H1 (cell line): Measurements from ENCODE around the gene TSC22D3. TPM values are rescaled to one million over a fixed set of nuclear protein-coding genes. Genes with fewer than 3 reads are reported as not detected.

Source experiments
- CTCF ChIA-PET: fragments of 300-600 bp; sonication (Branson Sonifier 250); formaldehyde crosslinking; loops from one replicate; lab custom pipeline; 2021; ENCODE audit not compliant: partially characterized antibody; lab: Charles Lee
- POLR2A ChIA-PET: fragments of 300-600 bp; sonication (Branson Sonifier 250); formaldehyde crosslinking; loops from one replicate; lab custom pipeline; 2021; ENCODE audit warnings: inconsistent platforms; ENCODE audit not compliant: partially characterized antibody; lab: Charles Lee
- DNase-seq, 2 experiments: peaks; one replicate each; pipeline versions ENCODE4 v3.0.0 to v3.0.0-alpha.2; 2010 to 2022; ENCODE audit warnings: low spot score in 2 of 2, low read depth in 1 of 2, mixed read lengths in 1 of 2
- FAIRE-seq: peaks from 2 replicates; lab custom pipeline; 2011; peaks lifted over from hg19 to GRCh38; lab: Jason Lieb, UNC
- H2AFZ ChIP-seq: 2 replicates; pipeline ENCODE4 v1.8.1; 2012; ENCODE audit warnings: low read length, inconsistent platforms
- H2AK5ac ChIP-seq: 2 replicates; pipeline ENCODE4 v1.6.1; 2013; ENCODE audit warnings: low read depth, low read length
- H2BK120ac ChIP-seq: replicated peaks from 2 replicates; pipeline ENCODE3; 2013; ENCODE audit warnings: low read depth, low read length, inconsistent platforms
- H2BK12ac ChIP-seq: 2 replicates; pipeline ENCODE4 v1.6.1; 2013; ENCODE audit warnings: low read depth, low read length
- H2BK15ac ChIP-seq: 2 replicates; pipeline ENCODE4 v1.6.1; 2013; ENCODE audit warnings: low read length
- H2BK20ac ChIP-seq: 2 replicates; pipeline ENCODE4 v1.6.1; 2013; ENCODE audit warnings: low read length
- H2BK5ac ChIP-seq: 2 replicates; pipeline ENCODE4 v1.6.1; 2013; ENCODE audit warnings: low read depth, low read length
- H3K14ac ChIP-seq: 2 replicates; pipeline ENCODE4 v1.6.1; 2013; ENCODE audit warnings: inconsistent platforms; ENCODE audit not compliant: insufficient read length
- H3K18ac ChIP-seq: 2 replicates; pipeline ENCODE4 v1.6.1; 2013; ENCODE audit warnings: low read length; ENCODE audit errors: extremely low read depth
- H3K23ac ChIP-seq: 2 replicates; pipeline ENCODE4 v1.6.1; 2013; ENCODE audit warnings: inconsistent platforms; ENCODE audit not compliant: insufficient read length
- H3K23me2 ChIP-seq: 2 replicates; pipeline ENCODE4 v1.6.1; 2013; ENCODE audit warnings: low read depth, low read length
- H3K27ac ChIP-seq: 2 replicates; pipeline ENCODE4 v1.6.1; 2011; ENCODE audit warnings: low read depth, low read length, inconsistent platforms
- H3K27me3 ChIP-seq, 4 experiments: replicated peaks in 1 of 4; 1 replicate in 1 of 4; 2 replicates in 3 of 4; pipeline versions ENCODE4 v1.6.1 to v1.8.1; 2011 to 2013; ENCODE audit warnings: low read length in 3 of 4, mild to moderate bottlenecking in 3 of 4, inconsistent platforms in 2 of 4, mixed read lengths in 2 of 4, moderate library complexity in 1 of 4; ENCODE audit not compliant: control insufficient read depth in 3 of 4, insufficient read depth in 3 of 4; ENCODE audit errors: extremely low read depth in 1 of 4
- H3K36me3 ChIP-seq, 4 experiments: 2 replicates each; pipeline versions ENCODE4 v1.6.1 to v1.8.1; 2011 to 2013; ENCODE audit warnings: mild to moderate bottlenecking in 4 of 4, low read length in 3 of 4, moderate library complexity in 2 of 4, control low read depth in 1 of 4, inconsistent platforms in 1 of 4; ENCODE audit not compliant: insufficient read depth in 4 of 4, control insufficient read depth in 2 of 4
- H3K4ac ChIP-seq: replicated peaks from 2 replicates; pipeline ENCODE3; 2013; ENCODE audit warnings: low read length, low read depth, mixed read lengths, inconsistent platforms; ENCODE audit not compliant: insufficient read length
- H3K4me1 ChIP-seq, 4 experiments: replicated peaks in 1 of 4; 1 replicate in 1 of 4; 2 replicates in 3 of 4; pipeline versions ENCODE4 v1.6.1 to v1.8.1; 2011 to 2013; ENCODE audit warnings: low read length in 3 of 4, inconsistent platforms in 2 of 4, mixed read lengths in 1 of 4; ENCODE audit not compliant: insufficient read depth in 4 of 4, control insufficient read depth in 3 of 4
- H3K4me2 ChIP-seq, 2 experiments: 2 replicates each; pipeline versions ENCODE4 v1.6.1 to v1.8.1; 2011 to 2013; ENCODE audit warnings: low read depth in 2 of 2, low read length in 2 of 2, control low read depth in 1 of 2, inconsistent platforms in 1 of 2, mild to moderate bottlenecking in 1 of 2; ENCODE audit not compliant: insufficient read depth in 1 of 2
- H3K4me3 ChIP-seq, 4 experiments: fragments of 200-600, 300-600 bp in 1 of 4; sonication (generic), shearing (Covaris generic), sonication (Bioruptor Twin) in 1 of 4; 2 replicates each; pipeline versions ENCODE4 v1.5.1 to v1.8.1; 2011 to 2016; ENCODE audit warnings: low read length in 4 of 4, low read depth in 3 of 4, control low read depth in 2 of 4, inconsistent platforms in 2 of 4, mild to moderate bottlenecking in 2 of 4, mixed read lengths in 1 of 4, moderate library complexity in 1 of 4; ENCODE audit not compliant: insufficient read depth in 2 of 4; ENCODE audit errors: extremely low read depth in 1 of 4
- H3K56ac ChIP-seq: replicated peaks from 2 replicates; pipeline ENCODE3; 2013; ENCODE audit warnings: low read depth, mild to moderate bottlenecking, mixed read lengths, low read length, inconsistent platforms; ENCODE audit not compliant: insufficient read length
- H3K79me1 ChIP-seq: 2 replicates; pipeline ENCODE4 v1.6.1; 2013; ENCODE audit warnings: low read depth, low read length, control low read depth
- H3K79me2 ChIP-seq, 2 experiments: 2 replicates each; pipeline versions ENCODE4 v1.6.1 to v1.8.1; 2012 to 2013; ENCODE audit warnings: low read length in 2 of 2, mild to moderate bottlenecking in 2 of 2, inconsistent platforms in 1 of 2; ENCODE audit not compliant: insufficient read depth in 2 of 2, control insufficient read depth in 1 of 2
- H3K9ac ChIP-seq, 4 experiments: replicated peaks in 1 of 4; 1 replicate in 1 of 4; 2 replicates in 3 of 4; pipeline versions ENCODE4 v1.6.1 to v1.8.1; 2011 to 2013; ENCODE audit warnings: low read depth in 3 of 4, low read length in 3 of 4, control low read depth in 2 of 4, mild to moderate bottlenecking in 2 of 4, moderate library complexity in 2 of 4, inconsistent platforms in 1 of 4; ENCODE audit errors: extremely low read depth in 1 of 4
- H3K9me3 ChIP-seq, 2 experiments: 2 replicates each; pipeline versions ENCODE4 v1.6.1 to v1.8.1; 2012 to 2013; ENCODE audit warnings: mild to moderate bottlenecking in 2 of 2, moderate library complexity in 2 of 2, control low read depth in 1 of 2, inconsistent platforms in 1 of 2, low read depth in 1 of 2, low read length in 1 of 2, mixed read lengths in 1 of 2; ENCODE audit not compliant: insufficient read depth in 2 of 2
- H4K20me1 ChIP-seq, 2 experiments: replicated peaks in 1 of 2; 2 replicates each; pipeline versions ENCODE3 to v1.8.1; 2011 to 2013; ENCODE audit warnings: inconsistent platforms in 2 of 2, low read length in 2 of 2, mild to moderate bottlenecking in 1 of 2; ENCODE audit not compliant: insufficient read depth in 2 of 2, control insufficient read depth in 1 of 2
- H4K5ac ChIP-seq: 2 replicates; pipeline ENCODE4 v1.6.1; 2013; ENCODE audit warnings: low read length, low read depth, mixed read lengths, inconsistent platforms; ENCODE audit not compliant: insufficient read length
- H4K8ac ChIP-seq: 2 replicates; pipeline ENCODE4 v1.8.0; 2013; ENCODE audit warnings: mild to moderate bottlenecking, moderate library complexity, low read length, inconsistent platforms; ENCODE audit not compliant: insufficient read depth; ENCODE audit errors: extremely low read depth
- H4K91ac ChIP-seq: replicated peaks from 2 replicates; pipeline ENCODE3; 2013; ENCODE audit warnings: low read length, mixed read lengths, inconsistent platforms; ENCODE audit not compliant: insufficient read length
- JUN ChIP-seq: IDR thresholded peaks from 2 replicates; pipeline ENCODE4 v1.6.1; 2011; ENCODE audit warnings: low read depth, mild to moderate bottlenecking, improper control_type of control experiment, low read length
- MAX ChIP-seq: IDR thresholded peaks from 2 replicates; pipeline ENCODE4 v1.6.1; 2012; ENCODE audit warnings: inconsistent platforms
- WGBS, 2 experiments: shearing (Covaris generic) in 1 of 2; methylation state at CpG; one replicate each; pipeline versions ENCODE4 v1.1.6 to v1.1.7; 2013 to 2015; ENCODE audit warnings: low lambda C conversion rate in 2 of 2, mixed read lengths in 2 of 2, inconsistent platforms in 1 of 2, low coverage in 1 of 2, missing lambda C conversion rate in 1 of 2; ENCODE audit not compliant: insufficient replicate concordance in 2 of 2, insufficient coverage in 1 of 2, insufficient read length in 1 of 2; ENCODE audit errors: extremely low coverage in 1 of 2, missing lambda C conversion rate in 1 of 2; 5-methylcytosine and 5-hydroxymethylcytosine counted together
- polyA plus RNA-seq, 7 experiments: library from polyadenylated mRNA; depleted of rRNA in 3 of 7; stranded (reverse) in 5 of 7; unstranded in 2 of 7; fragments of >200 nt in 5 of 7; fragments of 200-250 nt in 2 of 7; gene quantifications; 1 replicate in 5 of 7; 2 replicates in 1 of 7; 4 replicates in 1 of 7; pipeline versions ENCODE4 v1.2.1 to v1.2.3, GENCODE V29; 2011 to 2013; ENCODE audit warnings: missing spikeins in 2 of 7, mixed read lengths in 2 of 7
- total RNA-seq: library from RNA; stranded (reverse); fragmentation: NEBNext Ultra II Directional; extraction: Animal tissue kit (Norgen Biotek cat#: 25700); gene quantifications from 2 replicates; pipeline ENCODE4 v1.2.1, GENCODE V29; 2021
- TF ChIP-seq, protein P1 (sequence below): IDR thresholded peaks from 2 replicates; pipeline ENCODE4 v1.6.1; 2011; ENCODE audit warnings: low read length, improper control_type of control experiment

The TSC22D3 gene
- total and polyA plus RNA-seq, 2 of the 8 experiments (the other 6 are each of a cell fraction or from before 2014, with no cell fraction given), result 7.6 to 12.9 TPM

- no peaks in the 10 kb centered on the region for H3K23me2 ChIP-seq
- FAIRE-seq (no peak), DNase-seq (no peak)
- H4K8ac ChIP-seq, result no peak overlapping the region
- no peaks in the 10 kb centered on the region for H4K20me1 ChIP-seq
- H3K14ac ChIP-seq, result no peak overlapping the region
- H2BK20ac ChIP-seq, result no peak overlapping the region
- H2BK120ac ChIP-seq, result no peak overlapping the region
- H3K18ac ChIP-seq, result no peak overlapping the region
- H3K4ac ChIP-seq, result no peak overlapping the region
- H4K91ac ChIP-seq, result no peak overlapping the region
- no peak overlapping the region for H2BK12ac ChIP-seq
- no peak overlapping the region for H2AK5ac ChIP-seq
- H3K27me3 ChIP-seq, result no peaks in the 10 kb centered on the region; a peak in 1 of 7 replicates
- H3K36me3 ChIP-seq, result no peaks in the 10 kb centered on the region
- no peak overlapping the region for H3K23ac ChIP-seq
- H3K4me1 ChIP-seq, result peaks cover 0 to 2% (median 0%) of the 10 kb centered on the region in 4 experiments; a peak in 1 of 7 replicates
- H3K79me1 ChIP-seq, result no peaks in the 10 kb centered on the region
- H3K4me3 ChIP-seq, result no peak overlapping the region
- H3K56ac ChIP-seq, result no peak overlapping the region
- H3K4me2 ChIP-seq, result no peak overlapping the region
- ChIA-PET CTCF (interaction anchor here (1.5 to 3.1 kb wide), 2 partner anchors 24 to 109 kb away, joined by 3 to 12 read pairs; no protein-coding TSS in a partner anchor), POLR2A (no interaction called here)
- no peaks in the 10 kb centered on the region for H3K79me2 ChIP-seq
- 93% methylated on average over 10 of the region's 11 CpGs; no CpG with 5 or more reads in 1 of the 2 experiments for WGBS, 2 experiments
- no peak overlapping the region for H3K9ac ChIP-seq
- no peak overlapping the region for H3K27ac ChIP-seq
- no peaks in the 10 kb centered on the region for H3K9me3 ChIP-seq
- H2AFZ ChIP-seq, result no peak overlapping the region
- no peak overlapping the region for H2BK5ac ChIP-seq
- H4K5ac ChIP-seq, result no peak overlapping the region
- no peak overlapping the region for H2BK15ac ChIP-seq
- TF ChIP-seq MAX (no peak), JUN (no peak)
- TF ChIP-seq, protein P1, sequence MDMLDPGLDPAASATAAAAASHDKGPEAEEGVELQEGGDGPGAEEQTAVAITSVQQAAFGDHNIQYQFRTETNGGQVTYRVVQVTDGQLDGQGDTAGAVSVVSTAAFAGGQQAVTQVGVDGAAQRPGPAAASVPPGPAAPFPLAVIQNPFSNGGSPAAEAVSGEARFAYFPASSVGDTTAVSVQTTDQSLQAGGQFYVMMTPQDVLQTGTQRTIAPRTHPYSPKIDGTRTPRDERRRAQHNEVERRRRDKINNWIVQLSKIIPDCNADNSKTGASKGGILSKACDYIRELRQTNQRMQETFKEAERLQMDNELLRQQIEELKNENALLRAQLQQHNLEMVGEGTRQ, result no peak
Observed at GRCh38 chrX:107764845-107765608, 10.6 kb downstream of the TSC22D3 start.
